Measurements from ENCODE around the gene PPP1R16B. TPM values are rescaled to one million over a fixed set of nuclear protein-coding genes. Genes with fewer than 3 reads are reported as not detected.

PPP1R16B gene
- 0.08 to 0.17 TPM (median 0.15 TPM) in 5 replicates for total RNA-seq (2022; extraction: Qiagen RNA extraction)

DNA sequence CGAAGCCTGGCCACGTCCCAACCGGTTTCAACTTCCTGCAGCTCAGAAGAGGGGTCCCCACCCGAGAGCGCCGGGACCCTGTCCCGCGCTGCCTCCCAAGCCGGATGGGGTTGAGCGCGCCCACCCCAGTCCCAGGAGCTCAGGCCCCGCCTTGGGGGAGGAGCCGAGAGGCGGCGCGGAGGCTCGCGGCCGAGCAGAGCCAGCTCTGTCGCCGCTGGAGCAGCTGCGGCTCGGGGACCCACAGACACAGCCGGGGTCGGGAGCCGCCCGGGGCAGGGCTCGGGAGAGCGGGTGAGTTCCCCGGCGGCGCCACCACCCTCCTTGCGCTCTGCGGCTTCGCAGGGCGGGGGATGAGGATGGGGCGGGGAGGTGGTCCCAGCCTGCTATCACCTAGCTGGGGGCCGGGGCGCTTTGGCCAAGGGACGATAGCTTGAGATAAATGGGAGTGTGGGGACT lies at the start of gene PPP1R16B:
Gene PPP1R16B (plus strand): TSS at position 196 of the 456 bp plus-strand sequence. CDS start 30,229 bp downstream, outside the sequence.

GRCh38 chr20:38926142-38926933 lies 120.8 kb downstream of the PPP1R16B start, which contains the start of gene FAM83D:
Gene FAM83D, plus strand, starts transcription at chr20:38926417. Its CDS starts 26 bp downstream, at chr20:38926443.

GRCh38 chr20:38962044-38962927 lies 156.8 kb downstream of the PPP1R16B start, which contains the start of gene DHX35:
Gene DHX35, plus strand, starts transcription at chr20:38962344. Its CDS starts 24 bp downstream, at chr20:38962368.

Other genes with a start within 250 kb of the PPP1R16B start
- not detected in 5 replicates for gene ADIG, start 224.5 kb upstream of the PPP1R16B start, total RNA-seq (2022; extraction: Qiagen RNA extraction)
- gene ARHGAP40, start 203.9 kb upstream of the PPP1R16B start, total RNA-seq (2022; extraction: Qiagen RNA extraction) = 0.05 to 0.09 TPM in 2 of 5 replicates, not detected in the others
- not detected in 5 replicates for gene SLC32A1, start 81.2 kb upstream of the PPP1R16B start, total RNA-seq (2022; extraction: Qiagen RNA extraction)
- 8.7 to 10.7 TPM (median 9.6 TPM) in 5 replicates for gene ACTR5, start 57.2 kb upstream of the PPP1R16B start, total RNA-seq (2022; extraction: Qiagen RNA extraction)
- gene FAM83D, start 120.7 kb downstream of the PPP1R16B start, total RNA-seq (2022; extraction: Qiagen RNA extraction) = 57.5 to 70.7 TPM (median 65.5 TPM) in 5 replicates
- 7.1 to 7.9 TPM (median 7.7 TPM) in 5 replicates for gene DHX35, start 156.6 kb downstream of the PPP1R16B start, total RNA-seq (2022; extraction: Qiagen RNA extraction)

All from A549 treated with AZD2906 at 1 μM for 4 hours (cell line).